CD14-positive monocyte (primary cell): ENCODE measurements around the gene SCNN1A. TPM values are rescaled to one million over a fixed set of nuclear protein-coding genes. Genes with fewer than 3 reads are reported as not detected.

Source experiments
- DNase-seq, 3 donors: peaks; one replicate each; pipeline ENCODE4 v3.0.0-alpha.2; 2011 to 2022
- H2AFZ ChIP-seq: 2 replicates; pipeline ENCODE4 v1.6.0; 2012; ENCODE audit warnings: mild to moderate bottlenecking, low read depth, low read length, inconsistent platforms; ENCODE audit not compliant: insufficient read depth, poor library complexity, severe bottlenecking
- H3K27ac ChIP-seq, 2 donors: 1 replicate in 1 of 2; 2 replicates in 1 of 2; pipeline ENCODE4 v1.5.1; 2012 to 2013; ENCODE audit warnings: low read length in 2 of 2, control low read depth in 1 of 2, inconsistent platforms in 1 of 2, low read depth in 1 of 2, mild to moderate bottlenecking in 1 of 2
- H3K27me3 ChIP-seq, 2 donors: one replicate each; pipeline versions ENCODE4 v1.6.0 to v1.6.1; 2011 to 2013; ENCODE audit warnings: low read length in 2 of 2; ENCODE audit not compliant: control insufficient read depth in 2 of 2, insufficient read depth in 2 of 2
- H3K36me3 ChIP-seq, 2 donors: replicated peaks in 1 of 2; 1 replicate in 1 of 2; 2 replicates in 1 of 2; pipeline versions ENCODE4 v1.5.1 to v1.6.1; 2012 to 2013; ENCODE audit warnings: low read length in 2 of 2, control low read depth in 1 of 2, inconsistent platforms in 1 of 2, mild to moderate bottlenecking in 1 of 2; ENCODE audit not compliant: insufficient read depth in 2 of 2, control insufficient read depth in 1 of 2
- H3K4me1 ChIP-seq, 2 donors: 1 replicate in 1 of 2; 2 replicates in 1 of 2; pipeline versions ENCODE4 v1.5.1 to v1.6.1; 2012 to 2013; ENCODE audit warnings: low read length in 2 of 2, control low read depth in 1 of 2, inconsistent platforms in 1 of 2, mild to moderate bottlenecking in 1 of 2, moderate library complexity in 1 of 2; ENCODE audit not compliant: insufficient read depth in 2 of 2, control insufficient read depth in 1 of 2
- H3K4me2 ChIP-seq: replicated peaks from 2 replicates; pipeline ENCODE3; 2012; ENCODE audit warnings: low read length, moderate library complexity, mild to moderate bottlenecking; ENCODE audit not compliant: poor library complexity, severe bottlenecking; ENCODE audit errors: extremely low read depth
- H3K4me3 ChIP-seq, 3 experiments: fragments of 200-600 bp in 1 of 3; sonication (generic) in 1 of 3; replicated peaks in 1 of 3; 1 replicate in 2 of 3; 2 replicates in 1 of 3; pipeline ENCODE4 v1.5.1; 2011 to 2013; ENCODE audit warnings: low read length in 3 of 3, mild to moderate bottlenecking in 3 of 3, control low read depth in 2 of 3, low read depth in 2 of 3, inconsistent platforms in 1 of 3, moderate library complexity in 1 of 3
- H3K79me2 ChIP-seq: 2 replicates; pipeline ENCODE4 v1.6.0; 2012; ENCODE audit warnings: mild to moderate bottlenecking, control low read depth, inconsistent platforms, low read length, moderate library complexity; ENCODE audit not compliant: insufficient read depth
- H3K9ac ChIP-seq: 2 replicates; pipeline ENCODE4 v1.6.0; 2017; ENCODE audit warnings: low read length, mild to moderate bottlenecking; ENCODE audit not compliant: insufficient read depth, poor library complexity, severe bottlenecking
- H3K9me3 ChIP-seq, 2 donors: replicated peaks in 1 of 2; 1 replicate in 1 of 2; 2 replicates in 1 of 2; pipeline versions ENCODE4 v1.5.1 to v1.6.1; 2012 to 2013; ENCODE audit warnings: low read length in 2 of 2, control low read depth in 1 of 2; ENCODE audit not compliant: control insufficient read depth in 1 of 2, insufficient read depth in 1 of 2
- H4K20me1 ChIP-seq: 2 replicates; pipeline ENCODE4 v1.6.0; 2012; ENCODE audit warnings: mild to moderate bottlenecking, low read length, control low read depth, moderate library complexity; ENCODE audit not compliant: insufficient read depth
- H3K27ac Mint-ChIP-seq, 7 donors: one replicate each; pipeline ENCODE4 v1.8.0; 2020; ENCODE audit warnings: mild to moderate bottlenecking in 7 of 7, mixed read lengths in 7 of 7, moderate library complexity in 6 of 7, inconsistent platforms in 2 of 7
- H3K27me3 Mint-ChIP-seq, 3 donors: one replicate each; pipeline ENCODE4 v1.8.0; 2021 to 2022; ENCODE audit warnings: low read depth in 3 of 3, mild to moderate bottlenecking in 3 of 3, mixed read lengths in 3 of 3, moderate library complexity in 3 of 3, inconsistent platforms in 1 of 3
- H3K36me3 Mint-ChIP-seq, 2 donors: one replicate each; pipeline ENCODE4 v1.8.0; 2020; ENCODE audit warnings: mixed read lengths in 2 of 2, inconsistent platforms in 1 of 2, mild to moderate bottlenecking in 1 of 2
- H3K4me1 Mint-ChIP-seq: one replicate; pipeline ENCODE4 v1.8.0; 2020; ENCODE audit warnings: mild to moderate bottlenecking, mixed read lengths
- H3K4me3 Mint-ChIP-seq, 2 donors: one replicate each; pipeline ENCODE4 v1.8.0; 2020; ENCODE audit warnings: mild to moderate bottlenecking in 2 of 2, mixed read lengths in 2 of 2, moderate library complexity in 1 of 2
- H3K9me3 Mint-ChIP-seq, 7 donors: one replicate each; pipeline ENCODE4 v1.8.0; 2020 to 2022; ENCODE audit warnings: mixed read lengths in 7 of 7, mild to moderate bottlenecking in 6 of 7, moderate library complexity in 6 of 7, inconsistent platforms in 2 of 7
- CTCF ChIP-seq: fragments of 200-600 bp; IDR thresholded peaks from one replicate; pipeline ENCODE4 v1.8.0; 2022; ENCODE audit warnings: antibody characterized with exemption, mild to moderate bottlenecking
- WGBS: methylation state at CpG from one replicate; pipeline ENCODE4 v1.1.5; 2013; ENCODE audit warnings: missing lambda C conversion rate; ENCODE audit not compliant: insufficient coverage; 5-methylcytosine and 5-hydroxymethylcytosine counted together
- intact Hi-C, 2 donors: fragments of 100-400 bp; cut with micrococcal nuclease; formaldehyde crosslinking; loops; one replicate each; pipeline versions ENCODE4 v1.15.0 to v1.15.1; 2023
- polyA plus RNA-seq, 3 donors: library from polyadenylated mRNA; depleted of rRNA in 1 of 3; unstranded in 2 of 3; stranded (reverse) in 1 of 3; fragments of 300-500 nt in 2 of 3; fragments of >200 nt in 1 of 3; fragmentation: Illumina TruSeq in 2 of 3; gene quantifications; 1 replicate in 2 of 3; 2 replicates in 1 of 3; pipeline ENCODE4 v1.2.3, GENCODE V29; 2012 to 2021

The SCNN1A gene
- polyA plus RNA-seq, 3 donors, result 0.11 to 0.68 (median 0.63) TPM

DNA sequence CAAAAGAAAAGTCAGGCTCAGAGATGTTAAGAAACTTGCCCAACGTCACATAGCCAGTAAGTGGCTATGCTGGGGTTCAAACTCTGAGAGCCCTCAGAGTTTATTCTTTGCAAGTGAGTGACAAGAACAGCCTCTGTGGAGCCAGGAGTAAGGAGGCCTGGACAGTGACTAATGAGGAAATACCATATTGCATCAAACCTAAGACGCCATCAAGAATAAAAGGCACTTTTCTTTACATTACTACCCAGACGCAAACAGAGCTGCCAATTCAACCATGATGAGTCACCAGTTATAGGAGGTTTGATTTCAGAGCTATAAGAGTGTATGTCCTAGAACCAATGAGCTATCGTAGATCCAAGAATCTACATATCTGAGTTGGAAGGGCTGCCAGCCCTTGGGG lies 42.9 kb downstream of the SCNN1A start:
- H3K36me3 ChIP-seq, result peaks cover 73 to 76% of the 10 kb centered on the region in 2 donors
- no peak overlapping the region for H2AFZ ChIP-seq
- H3K4me2 ChIP-seq, result peak overlapping the region; percentile 98
- H3K4me1 ChIP-seq, result peaks cover 69 to 85% of the 10 kb centered on the region in 2 donors
- no peak overlapping the region for H3K4me3 Mint-ChIP-seq
- H3K36me3 Mint-ChIP-seq, result peaks cover 68 to 74% of the 10 kb centered on the region in 2 donors
- H3K79me2 ChIP-seq, result peaks cover 94% of the 10 kb centered on the region
- H3K27me3 ChIP-seq, result no peaks in the 10 kb centered on the region
- H3K4me3 ChIP-seq, result peak overlapping the region in 1 of 3 experiments; percentile 90
- peaks cover 58% of the 10 kb centered on the region for H3K4me1 Mint-ChIP-seq
- intact Hi-C loops, result loop anchor here in 1 of 2 donors (10.0 kb wide), 1 partner anchor 202 kb away; the partner anchor contains the start of gene GAPDH
- H3K9me3 Mint-ChIP-seq, result no peaks in the 10 kb centered on the region
- peak overlapping the region; percentile 79 to 93 for H3K27ac ChIP-seq
- whole genome bisulfite sequencing, result no CpG with 5 or more reads among the region's 4 CpGs
- peaks cover 100% of the 10 kb centered on the region for H4K20me1 ChIP-seq
- H3K9me3 ChIP-seq, result no peaks in the 10 kb centered on the region
- peak; percentile 83 to 94 (median 92) for DNase-seq
- H3K9ac ChIP-seq, result peak overlapping the region; percentile 57
- H3K27me3 Mint-ChIP-seq, result peaks cover 0 to 1% (median 0%) of the 10 kb centered on the region in 3 donors
- H3K27ac Mint-ChIP-seq, result peak overlapping the region in 3 of 7 donors; percentile 88 to 98 (median 93)
- TF ChIP-seq CTCF, result no peak

GRCh38 chr12:6330999-6331714 lies 44.2 kb downstream of the SCNN1A start:
- 83% methylated on average over 2 of the region's 4 CpGs for WGBS
- Histone ChIP-seq H3K4me1 (peaks cover 60 to 78% of the 10 kb centered on the region in 2 donors), H3K27ac (peak overlapping the region in 1 of 2 donors; percentile 44), H3K4me2 (no peak overlapping the region), H3K36me3 (peaks cover 77 to 88% of the 10 kb centered on the region in 2 donors), H2AFZ (no peak overlapping the region), H3K9ac (no peak overlapping the region), H4K20me1 (peaks cover 100% of the 10 kb centered on the region), H3K9me3 (no peaks in the 10 kb centered on the region), H3K27me3 (no peaks in the 10 kb centered on the region), H3K79me2 (peaks cover 81% of the 10 kb centered on the region), H3K4me3 (no peak overlapping the region)
- TF ChIP-seq CTCF, result no peak
- H3K9me3 Mint-ChIP-seq, result no peaks in the 10 kb centered on the region
- no peak overlapping the region for H3K4me3 Mint-ChIP-seq
- intact Hi-C loops, result loop anchor here in 1 of 2 donors (10.0 kb wide), 1 partner anchor 204 kb away; the partner anchor contains the start of gene GAPDH
- H3K27me3 Mint-ChIP-seq, result peaks cover 0 to 1% (median 0%) of the 10 kb centered on the region in 3 donors
- no peak for DNase-seq
- peaks cover 69% of the 10 kb centered on the region for H3K4me1 Mint-ChIP-seq
- peaks cover 78 to 81% of the 10 kb centered on the region in 2 donors for H3K36me3 Mint-ChIP-seq
- peak overlapping the region; percentile 64 to 98 (median 85) for H3K27ac Mint-ChIP-seq
